Astrocyte (in vitro differentiated cells and primary cell): ENCODE data around the gene EIF2D.

ENCODE experiments used
- CTCF ChIP-seq: IDR thresholded peaks from 2 replicates; pipeline ENCODE4 v1.5.1; 2011; ENCODE audit warnings: low read depth, mild to moderate bottlenecking, inconsistent platforms, low read length, moderate library complexity; ENCODE audit not compliant: insufficient read depth
- EZH2 ChIP-seq: IDR thresholded peaks from 2 replicates; pipeline ENCODE4 v1.6.1; 2012; ENCODE audit warnings: mild to moderate bottlenecking, low read length, inconsistent platforms; ENCODE audit not compliant: insufficient read depth

GRCh38 chr1:206660136-206660535 lies 47.9 kb upstream of the EIF2D start:
- TF ChIP-seq CTCF: no peak
- TF ChIP-seq EZH2: no peak
